OCI-LY3 (cell line): ENCODE measurements around the gene NAA16.

Experiments used
- EZH2phosphoT487 ChIP-seq: fragments of 200-600 bp; shearing (Covaris generic); IDR thresholded peaks from 2 replicates; pipeline ENCODE4 v1.6.1; 2018; ENCODE audit warnings: antibody characterized with exemption, mixed run types, low read depth
- TF ChIP-seq, protein P1 (sequence below): fragments of 200-600, 300-600 bp; sonication (generic); IDR thresholded peaks from 2 replicates; pipeline ENCODE4 v1.5.1; 2014; ENCODE audit warnings: antibody characterized with exemption, low read length, low read depth

DNA sequence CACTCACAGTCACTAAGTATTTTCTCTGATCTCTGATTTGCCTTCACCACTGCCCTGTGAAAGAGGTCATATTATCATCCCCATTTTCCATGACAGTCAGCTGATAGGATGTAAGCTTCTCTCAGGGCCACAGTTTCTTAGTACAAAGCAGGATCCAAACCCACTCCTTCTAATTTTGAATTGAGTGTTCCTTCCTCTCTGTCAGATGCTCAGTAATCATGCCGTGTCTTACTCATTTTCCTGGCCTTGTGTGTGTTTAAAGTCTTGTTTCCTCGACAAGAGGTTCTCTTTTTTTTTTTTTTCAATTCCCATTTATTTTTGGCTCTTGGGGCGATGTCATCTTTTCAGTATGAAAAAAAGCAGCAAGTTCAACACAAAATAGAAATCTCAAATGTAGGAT is 72.3 kb downstream of the NAA16 start:
- TF ChIP-seq, protein P1, sequence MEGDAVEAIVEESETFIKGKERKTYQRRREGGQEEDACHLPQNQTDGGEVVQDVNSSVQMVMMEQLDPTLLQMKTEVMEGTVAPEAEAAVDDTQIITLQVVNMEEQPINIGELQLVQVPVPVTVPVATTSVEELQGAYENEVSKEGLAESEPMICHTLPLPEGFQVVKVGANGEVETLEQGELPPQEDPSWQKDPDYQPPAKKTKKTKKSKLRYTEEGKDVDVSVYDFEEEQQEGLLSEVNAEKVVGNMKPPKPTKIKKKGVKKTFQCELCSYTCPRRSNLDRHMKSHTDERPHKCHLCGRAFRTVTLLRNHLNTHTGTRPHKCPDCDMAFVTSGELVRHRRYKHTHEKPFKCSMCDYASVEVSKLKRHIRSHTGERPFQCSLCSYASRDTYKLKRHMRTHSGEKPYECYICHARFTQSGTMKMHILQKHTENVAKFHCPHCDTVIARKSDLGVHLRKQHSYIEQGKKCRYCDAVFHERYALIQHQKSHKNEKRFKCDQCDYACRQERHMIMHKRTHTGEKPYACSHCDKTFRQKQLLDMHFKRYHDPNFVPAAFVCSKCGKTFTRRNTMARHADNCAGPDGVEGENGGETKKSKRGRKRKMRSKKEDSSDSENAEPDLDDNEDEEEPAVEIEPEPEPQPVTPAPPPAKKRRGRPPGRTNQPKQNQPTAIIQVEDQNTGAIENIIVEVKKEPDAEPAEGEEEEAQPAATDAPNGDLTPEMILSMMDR: no peak
- no peak for TF ChIP-seq EZH2phosphoT487
